ENCODE measurements around the gene IER5L. TPM values are rescaled to one million over a fixed set of nuclear protein-coding genes. Genes with fewer than 3 reads are reported as not detected.
A peak's percentile ranks its signal among the peaks of the same experiment; 100 is the strongest.

Gene IER5L
- total and polyA plus RNA-seq, 9 of the 15 experiments (the other 6 are each of a cell fraction or from before 2014, with no cell fraction given): 0.14 to 11.9 (median 0.52) TPM

- TF ChIP-seq ARID2 (IDR thresholded peaks at IDR 0.05) (no peak), TCF15 (CRISPR knock-in tag; IDR thresholded peaks at IDR 0.05) (no peak), CREB3 (tag; conservative IDR thresholded peaks at IDR 0.05; ENCODE audit: low read depth) (0 out of 2 replicates have a peak, but pooled peaks have one; percentile 26), SUPT5H (IDR thresholded peaks at IDR 0.05) (peak; percentile 66; the same call in 1 of the 2 replicates), SMARCA4 (IDR thresholded peaks at IDR 0.05) (peak; percentile 68), AFF1 (IDR thresholded peaks at IDR 0.05; ENCODE audit: low read depth in 1 of 2, partially characterized antibody in 2 of 2) (peak in 1 of 2 experiments; percentile 87), FOS (IDR thresholded peaks at IDR 0.05; ENCODE audit: extremely low read depth, insufficient read length) (peak; percentile 5), ZNF584 (CRISPR knock-in tag; IDR thresholded peaks at IDR 0.05; ENCODE audit: low read depth) (peak; percentile 75), HNRNPL (IDR thresholded peaks at IDR 0.05; ENCODE audit: low read depth, low read length) (no peak), ZBED1 (IDR thresholded peaks at IDR 0.05) (peak; percentile 53; the same call in 1 of the 2 replicates), ZBTB1 (CRISPR knock-in tag; IDR thresholded peaks at IDR 0.05; ENCODE audit: borderline replicate concordance, low read depth) (no peak), KLF13 (tag; IDR thresholded peaks at IDR 0.05; ENCODE audit: borderline replicate concordance, low read depth) (no peak), HDAC2 (IDR thresholded peaks at IDR 0.05) (no peak), MEIS2 (IDR thresholded peaks at IDR 0.05; ENCODE audit: partially characterized antibody) (peak; percentile 62), ZNF561 (CRISPR knock-in tag; conservative IDR thresholded peaks at IDR 0.05) (no peak), POLR2A (conservative IDR thresholded peaks at IDR 0.05) (peak; percentile 55), EGR1 (conservative IDR thresholded peaks at IDR 0.05) (0 out of 2 replicates have a peak, but pooled peaks have one; percentile 26), VEZF1 (CRISPR knock-in tag; IDR thresholded peaks at IDR 0.05) (peak; percentile 51), UBTF (IDR thresholded peaks at IDR 0.05; ENCODE audit: borderline replicate concordance in 1 of 2, low read depth in 2 of 2, low read length in 2 of 2) (peak in 1 of 2 experiments; percentile 53; a peak in 1 of 4 replicates), NR2C1 (IDR thresholded peaks at IDR 0.05) (peak; percentile 58; the same call in 1 of the 2 replicates), NR2C1 (tag; IDR thresholded peaks at IDR 0.05) (peak; percentile 39; the same call in 1 of the 2 replicates)
Observed at GRCh38 chr9:129139993-129140396, 38.1 kb downstream of the IER5L start (continued).

Data from K562 (cell line).